GM23338 (cell line): ENCODE results near the gene CBR1.

Experiments used
- CTCF ChIP-seq, 2 experiments: fragments of 200-600 bp in 1 of 2; sonication (generic) in 1 of 2; conservative IDR thresholded peaks; 2 replicates each; pipeline versions ENCODE4 v1.5.1 to v1.6.1; 2016 to 2017; ENCODE audit warnings: antibody characterized with exemption in 2 of 2, low read depth in 2 of 2, mild to moderate bottlenecking in 2 of 2, moderate library complexity in 1 of 2
- EZH2 ChIP-seq: fragments of 200-600 bp; sonication (generic); IDR thresholded peaks from one replicate; pipeline ENCODE4 v1.8.0; 2017; ENCODE audit warnings: antibody characterized with exemption, mild to moderate bottlenecking, low read depth; ENCODE audit not compliant: unreplicated experiment
- POLR2AphosphoS5 ChIP-seq: IDR thresholded peaks from 2 replicates; pipeline ENCODE4 v1.6.1; 2016; ENCODE audit warnings: antibody characterized with exemption, low read depth

DNA sequence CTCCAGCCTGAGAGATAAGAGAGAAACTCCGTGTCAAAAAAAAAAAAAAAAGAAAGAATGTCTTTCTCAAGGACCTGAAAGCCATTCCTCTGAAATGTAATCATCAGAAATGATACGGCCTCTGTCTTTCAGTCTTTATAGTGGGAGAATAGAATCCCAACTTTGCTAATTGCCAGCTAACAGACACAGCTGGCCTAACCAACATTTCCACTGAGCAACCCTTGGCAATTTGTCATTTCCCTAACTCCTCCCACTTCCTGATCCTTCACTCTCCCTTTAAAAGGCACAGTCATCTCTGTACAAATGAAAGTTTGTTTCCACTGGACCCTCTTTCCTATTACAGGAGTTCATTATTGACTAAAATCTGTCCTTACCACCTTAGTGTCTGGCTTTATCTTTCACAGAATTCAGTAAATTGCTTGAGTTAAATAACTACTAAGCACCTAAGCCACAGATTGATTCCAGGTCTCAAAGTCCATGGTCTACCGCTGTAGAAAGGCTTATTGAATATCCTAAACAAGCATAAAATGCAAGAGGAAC lies 4.3 kb upstream of the CBR1 start:
- TF ChIP-seq CTCF (conservative IDR thresholded peaks at IDR 0.05; ENCODE audit: low read depth in 2 of 2) = no peak
- TF ChIP-seq POLR2AphosphoS5 = no peak
- no peak for TF ChIP-seq EZH2
